GM23338 (cell line): ENCODE measurements around the gene EVX2. TPM values are rescaled to one million over a fixed set of nuclear protein-coding genes. Genes with fewer than 3 reads are reported as not detected.
A peak's percentile ranks its signal among the peaks of the same experiment; 100 is the strongest.

Experiments
- CREB1 ChIP-seq: fragments of 250-450 bp; sonication (Bioruptor Pico); IDR thresholded peaks from 2 replicates; pipeline ENCODE4 v1.5.0; 2020; ENCODE audit warnings: low read depth, mild to moderate bottlenecking, moderate library complexity
- REST ChIP-seq: IDR thresholded peaks from one replicate; pipeline ENCODE4 v1.6.1; 2018; ENCODE audit warnings: antibody characterized with exemption; ENCODE audit not compliant: unreplicated experiment
- ZNF114 ChIP-seq: fragments of 250-450 bp; sonication (Bioruptor Pico); IDR thresholded peaks from 2 replicates; pipeline ENCODE4 v1.5.0; 2020; ENCODE audit warnings: mild to moderate bottlenecking, moderate library complexity
- ZNF331 ChIP-seq: fragments of 250-450 bp; sonication (Bioruptor Pico); IDR thresholded peaks from 2 replicates; pipeline ENCODE4 v1.5.0; 2020; ENCODE audit warnings: low read depth, mild to moderate bottlenecking, moderate library complexity
- polyA plus RNA-seq: library from polyadenylated mRNA; unstranded; fragments of >200 nt; fragmentation: Nextera tagmentation; extraction: Ambion mirVana; gene quantifications from 2 replicates; pipeline ENCODE4 v1.2.1, GENCODE V29; 2016
- total RNA-seq: library from RNA; depleted of rRNA; stranded (reverse); fragments of >200 nt; shearing (Covaris generic); gene quantifications from 2 replicates; pipeline ENCODE4 v1.2.3, GENCODE V29; 2014
- TF ChIP-seq, protein P1 (sequence below): fragments of 250-450 bp; sonication (Bioruptor Pico); IDR thresholded peaks from 2 replicates; pipeline ENCODE4 v1.5.0; 2020; ENCODE audit warnings: mild to moderate bottlenecking, moderate library complexity

Gene EVX2
- total and polyA plus RNA-seq, 2 experiments from 2014 or later = 0.03 TPM; not detected in 1

DNA sequence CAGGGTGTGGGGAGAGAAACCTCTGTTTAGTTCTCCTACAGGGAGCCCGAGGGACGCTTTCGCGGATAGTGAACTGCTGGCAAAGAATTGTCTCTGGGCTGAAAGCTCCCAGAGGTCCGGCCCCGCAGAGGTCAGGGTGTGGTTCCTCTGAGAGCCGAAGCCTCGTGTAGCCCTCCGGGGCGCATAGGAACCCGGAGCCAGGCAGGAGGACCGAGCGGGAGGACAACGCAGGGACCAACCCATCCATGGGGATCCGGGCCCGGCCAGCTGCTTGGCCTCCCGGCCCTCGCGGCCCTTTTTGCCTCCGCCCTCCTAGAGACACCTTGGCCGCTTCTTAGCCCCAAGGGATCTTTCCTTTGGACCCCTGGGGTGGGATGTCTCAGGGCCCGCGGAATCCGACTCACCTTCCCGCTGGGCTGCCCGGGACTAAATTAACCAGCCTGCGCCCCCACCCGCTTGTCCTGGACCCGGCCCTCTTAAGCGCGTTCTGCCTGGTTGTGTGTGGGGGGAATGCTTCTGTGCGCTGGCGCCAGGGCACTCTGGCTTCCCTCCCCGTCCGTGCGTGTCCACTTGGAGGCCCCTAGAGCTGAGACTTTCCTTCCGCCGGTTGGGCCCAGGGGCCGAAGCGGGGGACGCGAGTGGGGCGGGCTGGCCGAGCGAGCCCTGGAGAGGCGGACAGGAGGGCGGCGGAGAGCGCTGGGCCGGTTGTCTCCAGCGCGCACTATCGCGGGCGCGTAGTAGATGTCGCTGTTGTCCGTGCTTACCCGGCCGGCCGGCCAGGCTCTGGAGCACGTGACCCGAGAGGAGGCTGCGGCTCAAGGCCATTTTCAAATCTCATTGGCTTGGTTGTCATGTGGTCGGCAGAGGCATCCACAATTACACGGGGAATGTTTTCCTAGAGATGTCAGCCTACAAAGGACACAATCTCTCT lies 32.4 kb upstream of the EVX2 start, which contains the start of gene HOXD10 (continued):
- TF ChIP-seq, protein P1, sequence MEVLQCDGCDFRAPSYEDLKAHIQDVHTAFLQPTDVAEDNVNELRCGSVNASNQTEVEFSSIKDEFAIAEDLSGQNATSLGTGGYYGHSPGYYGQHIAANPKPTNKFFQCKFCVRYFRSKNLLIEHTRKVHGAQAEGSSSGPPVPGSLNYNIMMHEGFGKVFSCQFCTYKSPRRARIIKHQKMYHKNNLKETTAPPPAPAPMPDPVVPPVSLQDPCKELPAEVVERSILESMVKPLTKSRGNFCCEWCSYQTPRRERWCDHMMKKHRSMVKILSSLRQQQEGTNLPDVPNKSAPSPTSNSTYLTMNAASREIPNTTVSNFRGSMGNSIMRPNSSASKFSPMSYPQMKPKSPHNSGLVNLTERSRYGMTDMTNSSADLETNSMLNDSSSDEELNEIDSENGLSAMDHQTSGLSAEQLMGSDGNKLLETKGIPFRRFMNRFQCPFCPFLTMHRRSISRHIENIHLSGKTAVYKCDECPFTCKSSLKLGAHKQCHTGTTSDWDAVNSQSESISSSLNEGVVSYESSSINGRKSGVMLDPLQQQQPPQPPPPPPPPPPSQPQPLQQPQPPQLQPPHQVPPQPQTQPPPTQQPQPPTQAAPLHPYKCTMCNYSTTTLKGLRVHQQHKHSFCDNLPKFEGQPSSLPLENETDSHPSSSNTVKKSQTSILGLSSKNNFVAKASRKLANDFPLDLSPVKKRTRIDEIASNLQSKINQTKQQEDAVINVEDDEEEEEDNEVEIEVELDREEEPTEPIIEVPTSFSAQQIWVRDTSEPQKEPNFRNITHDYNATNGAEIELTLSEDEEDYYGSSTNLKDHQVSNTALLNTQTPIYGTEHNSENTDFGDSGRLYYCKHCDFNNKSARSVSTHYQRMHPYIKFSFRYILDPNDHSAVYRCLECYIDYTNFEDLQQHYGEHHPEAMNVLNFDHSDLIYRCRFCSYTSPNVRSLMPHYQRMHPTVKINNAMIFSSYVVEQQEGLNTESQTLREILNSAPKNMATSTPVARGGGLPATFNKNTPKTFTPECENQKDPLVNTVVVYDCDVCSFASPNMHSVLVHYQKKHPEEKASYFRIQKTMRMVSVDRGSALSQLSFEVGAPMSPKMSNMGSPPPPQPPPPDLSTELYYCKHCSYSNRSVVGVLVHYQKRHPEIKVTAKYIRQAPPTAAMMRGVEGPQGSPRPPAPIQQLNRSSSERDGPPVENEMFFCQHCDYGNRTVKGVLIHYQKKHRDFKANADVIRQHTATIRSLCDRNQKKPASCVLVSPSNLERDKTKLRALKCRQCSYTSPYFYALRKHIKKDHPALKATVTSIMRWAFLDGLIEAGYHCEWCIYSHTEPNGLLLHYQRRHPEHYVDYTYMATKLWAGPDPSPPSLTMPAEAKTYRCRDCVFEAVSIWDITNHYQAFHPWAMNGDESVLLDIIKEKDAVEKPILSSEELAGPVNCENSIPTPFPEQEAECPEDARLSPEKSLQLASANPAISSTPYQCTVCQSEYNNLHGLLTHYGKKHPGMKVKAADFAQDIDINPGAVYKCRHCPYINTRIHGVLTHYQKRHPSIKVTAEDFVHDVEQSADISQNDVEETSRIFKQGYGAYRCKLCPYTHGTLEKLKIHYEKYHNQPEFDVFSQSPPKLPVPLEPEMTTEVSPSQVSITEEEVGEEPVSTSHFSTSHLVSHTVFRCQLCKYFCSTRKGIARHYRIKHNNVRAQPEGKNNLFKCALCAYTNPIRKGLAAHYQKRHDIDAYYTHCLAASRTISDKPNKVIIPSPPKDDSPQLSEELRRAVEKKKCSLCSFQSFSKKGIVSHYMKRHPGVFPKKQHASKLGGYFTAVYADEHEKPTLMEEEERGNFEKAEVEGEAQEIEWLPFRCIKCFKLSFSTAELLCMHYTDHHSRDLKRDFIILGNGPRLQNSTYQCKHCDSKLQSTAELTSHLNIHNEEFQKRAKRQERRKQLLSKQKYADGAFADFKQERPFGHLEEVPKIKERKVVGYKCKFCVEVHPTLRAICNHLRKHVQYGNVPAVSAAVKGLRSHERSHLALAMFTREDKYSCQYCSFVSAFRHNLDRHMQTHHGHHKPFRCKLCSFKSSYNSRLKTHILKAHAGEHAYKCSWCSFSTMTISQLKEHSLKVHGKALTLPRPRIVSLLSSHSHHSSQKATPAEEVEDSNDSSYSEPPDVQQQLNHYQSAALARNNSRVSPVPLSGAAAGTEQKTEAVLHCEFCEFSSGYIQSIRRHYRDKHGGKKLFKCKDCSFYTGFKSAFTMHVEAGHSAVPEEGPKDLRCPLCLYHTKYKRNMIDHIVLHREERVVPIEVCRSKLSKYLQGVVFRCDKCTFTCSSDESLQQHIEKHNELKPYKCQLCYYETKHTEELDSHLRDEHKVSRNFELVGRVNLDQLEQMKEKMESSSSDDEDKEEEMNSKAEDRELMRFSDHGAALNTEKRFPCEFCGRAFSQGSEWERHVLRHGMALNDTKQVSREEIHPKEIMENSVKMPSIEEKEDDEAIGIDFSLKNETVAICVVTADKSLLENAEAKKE (CRISPR knock-in tag) = no peak
- TF ChIP-seq ZNF331 (CRISPR knock-in tag) (no peak), REST (no peak), ZNF114 (CRISPR knock-in tag) (no peak), CREB1 (CRISPR knock-in tag) (peak; percentile 37; the same call in 1 of the 2 replicates)
